GM10266 (cell line): Measurements from ENCODE around the gene KLHL25.

Experiments used
- DNase-seq: peaks from one replicate; pipeline ENCODE4 v3.0.0; 2012; ENCODE audit errors: extremely low spot score
- CTCF ChIP-seq: IDR thresholded peaks from 2 replicates; pipeline ENCODE4 v1.5.1; 2012; ENCODE audit warnings: mild to moderate bottlenecking, low read depth; ENCODE audit not compliant: control insufficient read depth, insufficient read depth; ENCODE audit errors: missing control alignments

Gene KLHL25

GRCh38 chr15:85794598-85795336 is at the start of gene KLHL25:
TSS of gene KLHL25 (minus strand) at chr15:85794925. CDS start at chr15:85769810, 25,115 bp downstream.
- peak; percentile 99 for DNase-seq
- TF ChIP-seq CTCF: no peak

GRCh38 chr15:85840802-85841152 is 46.1 kb upstream of the KLHL25 start:
- TF ChIP-seq CTCF: no peak
- DNase-seq: no peak

- TF ChIP-seq CTCF: peak; percentile 97
- DNase-seq: peak; percentile 82
Observed at GRCh38 chr15:85840079-85840801, 45.5 kb upstream of the KLHL25 start.

- DNase-seq: no peak
- no peak for TF ChIP-seq CTCF
Observed at GRCh38 chr15:85839643-85840042, 44.9 kb upstream of the KLHL25 start.

- no peak for DNase-seq
- no peak for TF ChIP-seq CTCF
Observed at GRCh38 chr15:85838655-85839054, 43.9 kb upstream of the KLHL25 start.

- no peak for DNase-seq
- TF ChIP-seq CTCF: no peak
Observed at GRCh38 chr15:85837881-85838280, 43.2 kb upstream of the KLHL25 start.

GRCh38 chr15:85837011-85837433 is 42.3 kb upstream of the KLHL25 start:
- TF ChIP-seq CTCF: no peak
- no peak for DNase-seq
